Measurements from ENCODE around the gene IKZF5.

The IKZF5 gene

DNA sequence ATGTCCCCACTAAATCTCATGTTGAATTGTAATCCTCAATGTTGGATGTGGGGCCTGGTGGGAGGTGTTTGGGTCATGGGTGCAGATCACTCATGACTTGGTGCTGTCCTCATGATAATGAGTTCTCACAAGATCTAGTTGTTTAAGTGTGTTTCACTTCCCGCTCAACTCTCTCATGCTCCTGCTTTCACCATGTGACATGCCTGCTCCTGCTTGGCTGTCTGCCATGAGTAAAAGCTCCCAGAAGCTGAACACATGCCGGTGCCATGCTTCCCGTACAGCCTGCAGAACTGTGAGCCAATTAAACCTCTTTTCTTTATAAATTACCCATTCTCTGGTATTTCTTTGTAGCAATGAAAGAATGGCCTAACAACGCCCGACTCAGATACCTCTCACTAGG lies 34.6 kb downstream of the IKZF5 start:
- no peaks in the 10 kb centered on the region for H3K36me3 Mint-ChIP-seq (ENCODE audit: low read depth)
- H3K27ac Mint-ChIP-seq = no peak overlapping the region
- no peak for TF ChIP-seq CTCF (IDR thresholded peaks at IDR 0.05; ENCODE audit: unreplicated experiment in 3 of 3)
- no peaks in the 10 kb centered on the region for H3K9me3 Mint-ChIP-seq
- no peaks in the 10 kb centered on the region for H3K4me1 Mint-ChIP-seq
- H3K4me3 Mint-ChIP-seq = no peak overlapping the region
- no peaks in the 10 kb centered on the region for H3K27me3 Mint-ChIP-seq (ENCODE audit: low read depth)

DNA sequence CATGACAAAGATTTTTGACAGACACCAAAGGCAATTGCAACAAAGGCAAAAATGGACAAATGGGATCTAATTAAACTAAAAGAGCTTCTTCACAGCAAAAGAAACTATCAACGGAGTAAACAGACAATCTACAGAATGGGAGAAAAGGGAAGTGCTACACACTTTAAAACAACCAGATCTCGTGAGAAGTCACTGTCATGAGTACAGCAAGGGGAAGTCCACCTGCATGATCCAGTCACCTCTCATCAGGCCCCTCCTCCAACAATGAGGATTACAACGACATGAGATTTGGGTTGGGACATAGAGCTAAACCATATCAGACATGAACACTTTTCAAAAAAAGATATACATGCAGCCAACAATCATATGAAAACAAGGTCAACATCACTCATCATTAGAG lies 39.9 kb downstream of the IKZF5 start:
- no peak for TF ChIP-seq CTCF (IDR thresholded peaks at IDR 0.05; ENCODE audit: unreplicated experiment in 3 of 3)
- H3K27me3 Mint-ChIP-seq (ENCODE audit: low read depth) = no peaks in the 10 kb centered on the region
- peaks cover 5% of the 10 kb centered on the region for H3K36me3 Mint-ChIP-seq (ENCODE audit: low read depth)
- H3K4me3 Mint-ChIP-seq = no peak overlapping the region
- H3K4me1 Mint-ChIP-seq = no peaks in the 10 kb centered on the region
- H3K9me3 Mint-ChIP-seq = peaks cover 37% of the 10 kb centered on the region
- H3K27ac Mint-ChIP-seq = no peak overlapping the region

DNA sequence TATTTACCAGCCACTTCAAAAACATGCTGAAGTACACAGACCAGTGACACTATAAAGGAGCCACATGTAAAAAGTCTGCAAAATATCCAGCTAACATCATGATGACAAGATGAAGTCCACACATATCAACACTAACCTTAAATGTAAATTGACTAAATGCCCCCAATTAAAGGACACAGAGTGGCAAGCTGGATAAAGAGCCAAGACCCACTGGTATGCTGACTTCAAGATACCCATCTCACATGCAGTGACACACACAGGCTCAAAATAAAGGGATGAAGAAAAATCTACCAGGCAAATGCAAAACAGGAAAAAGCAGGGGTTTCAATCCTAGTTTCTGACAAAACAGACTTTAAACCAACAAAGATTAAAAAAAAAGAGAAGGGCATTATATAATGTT lies 41.7 kb downstream of the IKZF5 start:
- H3K4me3 Mint-ChIP-seq = no peak overlapping the region
- no peak for TF ChIP-seq CTCF (IDR thresholded peaks at IDR 0.05; ENCODE audit: unreplicated experiment in 3 of 3)
- peaks cover 5% of the 10 kb centered on the region for H3K36me3 Mint-ChIP-seq (ENCODE audit: low read depth)
- H3K9me3 Mint-ChIP-seq = peaks cover 37% of the 10 kb centered on the region
- no peaks in the 10 kb centered on the region for H3K27me3 Mint-ChIP-seq (ENCODE audit: low read depth)
- no peak overlapping the region for H3K27ac Mint-ChIP-seq
- H3K4me1 Mint-ChIP-seq = no peaks in the 10 kb centered on the region

- H3K9me3 Mint-ChIP-seq = peaks cover 26% of the 10 kb centered on the region
- no peaks in the 10 kb centered on the region for H3K27me3 Mint-ChIP-seq (ENCODE audit: low read depth)
- TF ChIP-seq CTCF (IDR thresholded peaks at IDR 0.05; ENCODE audit: unreplicated experiment in 3 of 3) = no peak
- no peaks in the 10 kb centered on the region for H3K4me1 Mint-ChIP-seq
- H3K36me3 Mint-ChIP-seq (ENCODE audit: low read depth) = peaks cover 5% of the 10 kb centered on the region
- H3K27ac Mint-ChIP-seq = no peak overlapping the region
- no peak overlapping the region for H3K4me3 Mint-ChIP-seq
These were observed 46.2 kb downstream of the IKZF5 start for GRCh38 chr10:122962405-122962804.

- Mint-ChIP-seq H3K4me3 (peak overlapping the region in 2 of 3 experiments; percentile 5 to 19), H3K27me3 (ENCODE audit: low read depth) (peaks cover 17% of the 10 kb centered on the region), H3K4me1 (peaks cover 16% of the 10 kb centered on the region), H3K36me3 (ENCODE audit: low read depth) (peaks cover 10% of the 10 kb centered on the region), H3K9me3 (peaks cover 10% of the 10 kb centered on the region), H3K27ac (no peak overlapping the region)
- TF ChIP-seq CTCF (IDR thresholded peaks at IDR 0.05; ENCODE audit: unreplicated experiment in 3 of 3) = no peak
These were observed 51.1 kb downstream of the IKZF5 start for GRCh38 chr10:122957474-122957873.

GRCh38 chr10:122955892-122956291 lies 52.7 kb downstream of the IKZF5 start:
- no peak for TF ChIP-seq CTCF (IDR thresholded peaks at IDR 0.05; ENCODE audit: unreplicated experiment in 3 of 3)
- Mint-ChIP-seq H3K36me3 (ENCODE audit: low read depth) (peaks cover 13% of the 10 kb centered on the region), H3K27ac (no peak overlapping the region), H3K4me1 (peaks cover 22% of the 10 kb centered on the region), H3K27me3 (ENCODE audit: low read depth) (peaks cover 17% of the 10 kb centered on the region), H3K4me3 (peak overlapping the region in 2 of 3 experiments; percentile 39 to 43), H3K9me3 (peaks cover 10% of the 10 kb centered on the region)
